NOMO-1 (cell line): ENCODE measurements around the gene TUBB4B.

Experiments used
- DNase-seq, 2 experiments: peaks; one replicate each; lab custom pipeline; 2025; ENCODE audit not compliant: unreplicated experiment in 2 of 2; lab: John Stamatoyannopoulos, UW

Gene TUBB4B

GRCh38 chr9:137280474-137281344, 39.6 kb downstream of the TUBB4B start:
- no peak for DNase-seq

DNA sequence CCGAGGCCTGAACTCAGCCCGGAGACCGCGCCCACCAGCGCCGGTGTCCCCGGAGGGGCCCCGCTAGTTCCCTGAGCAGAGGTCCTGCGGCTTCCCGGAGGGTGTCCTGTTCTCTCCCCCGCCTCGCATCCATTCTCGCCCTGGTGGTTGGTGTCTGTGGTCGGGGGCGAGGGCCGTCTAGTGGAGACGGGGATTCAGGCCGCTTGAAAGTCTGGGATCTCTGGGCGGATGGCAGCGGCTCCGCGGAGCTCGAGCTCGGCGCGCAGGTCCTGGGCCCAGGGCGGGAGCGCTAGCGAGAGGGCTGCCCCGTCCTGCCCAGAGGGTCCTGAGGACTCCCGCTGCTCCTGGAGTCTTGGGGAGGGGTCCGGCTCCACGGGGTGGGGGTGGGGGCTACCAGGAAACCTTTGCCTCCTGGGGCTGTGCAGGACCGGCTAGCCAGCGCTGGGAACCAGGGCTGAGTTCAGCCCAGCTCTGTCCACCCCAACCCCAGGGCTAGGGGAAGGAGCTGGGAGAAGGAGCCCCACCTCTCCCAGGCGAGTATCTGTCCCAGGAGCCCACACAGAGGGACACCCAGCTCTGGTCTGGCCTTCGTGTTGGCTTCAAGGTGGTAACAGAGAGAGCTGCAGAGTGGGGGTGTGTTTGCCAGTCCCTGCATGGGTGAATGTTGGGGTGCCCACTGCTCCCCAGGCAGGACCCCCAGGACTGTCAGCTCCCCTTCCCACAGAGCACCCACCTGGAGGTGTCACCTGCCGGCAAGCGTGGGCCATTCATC, 40.4 kb downstream of the TUBB4B start:
- no peak for DNase-seq

DNA sequence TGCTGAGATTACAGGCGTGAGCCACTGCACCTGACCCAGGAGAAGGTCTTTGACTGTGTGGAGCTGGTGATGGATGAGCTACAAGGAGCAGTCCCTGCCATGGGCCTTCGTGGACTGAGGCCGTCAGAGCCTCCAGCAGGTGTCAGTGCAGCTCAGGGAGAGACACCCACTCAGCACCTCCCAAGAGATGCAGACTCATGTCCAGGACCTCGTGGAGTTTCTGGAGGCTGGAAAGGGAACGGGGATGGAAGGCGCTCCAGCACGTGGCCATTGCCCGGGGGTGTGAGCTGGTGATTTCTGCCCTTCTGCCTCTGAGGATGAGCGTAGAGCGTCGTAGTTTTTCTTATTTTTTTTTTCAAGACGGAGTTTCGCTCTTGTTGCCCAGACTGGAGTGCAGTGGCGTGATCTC, 45.9 kb downstream of the TUBB4B start:
- DNase-seq, result no peak

DNA sequence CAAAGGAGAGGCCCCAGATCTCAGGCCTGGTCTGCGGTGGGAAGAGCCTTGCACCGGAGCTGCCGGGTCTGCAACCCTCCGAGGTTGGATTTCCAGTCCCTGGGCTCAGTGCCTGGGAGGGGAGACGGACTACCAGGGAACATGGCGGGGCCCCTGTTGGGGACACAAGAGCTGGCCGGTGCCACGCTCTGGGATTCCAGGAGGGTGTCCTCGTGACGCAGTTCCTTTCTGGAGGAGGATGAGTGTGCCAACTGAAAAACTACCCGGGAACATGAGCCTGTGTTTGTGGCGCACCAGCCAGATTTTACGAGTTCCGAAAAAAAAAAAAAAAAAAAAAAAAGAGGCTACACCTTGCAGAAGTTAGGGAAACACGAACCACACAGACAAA, 52.0 kb downstream of the TUBB4B start:
- no peak for DNase-seq
